Transverse colon (tissue), 3 donors: ENCODE results near the gene ZDHHC21.

ENCODE experiments used
- EP300 ChIP-seq: sonication (generic); formaldehyde crosslinking; IDR thresholded peaks from one replicate; pipeline ENCODE4 v1.6.1; 2017; ENCODE audit warnings: antibody characterized with exemption, low read depth
- POLR2A ChIP-seq: fragments of 450-650 bp; IDR thresholded peaks from one replicate; pipeline ENCODE4 v1.6.1; 2016; ENCODE audit warnings: antibody characterized with exemption, mild to moderate bottlenecking, moderate library complexity
- TF ChIP-seq, protein P1 (sequence below), 5 experiments: fragments of 200-600 bp in 3 of 5; fragments of 450-650 bp in 2 of 5; sonication (generic) in 3 of 5; IDR thresholded peaks; 1 replicate in 2 of 5; 2 replicates in 3 of 5; pipeline ENCODE4 v1.5.1; 2016 to 2017; ENCODE audit warnings: antibody characterized with exemption in 5 of 5, inconsistent platforms in 3 of 5, mild to moderate bottlenecking in 2 of 5, moderate library complexity in 1 of 5

- TF ChIP-seq, protein P1, sequence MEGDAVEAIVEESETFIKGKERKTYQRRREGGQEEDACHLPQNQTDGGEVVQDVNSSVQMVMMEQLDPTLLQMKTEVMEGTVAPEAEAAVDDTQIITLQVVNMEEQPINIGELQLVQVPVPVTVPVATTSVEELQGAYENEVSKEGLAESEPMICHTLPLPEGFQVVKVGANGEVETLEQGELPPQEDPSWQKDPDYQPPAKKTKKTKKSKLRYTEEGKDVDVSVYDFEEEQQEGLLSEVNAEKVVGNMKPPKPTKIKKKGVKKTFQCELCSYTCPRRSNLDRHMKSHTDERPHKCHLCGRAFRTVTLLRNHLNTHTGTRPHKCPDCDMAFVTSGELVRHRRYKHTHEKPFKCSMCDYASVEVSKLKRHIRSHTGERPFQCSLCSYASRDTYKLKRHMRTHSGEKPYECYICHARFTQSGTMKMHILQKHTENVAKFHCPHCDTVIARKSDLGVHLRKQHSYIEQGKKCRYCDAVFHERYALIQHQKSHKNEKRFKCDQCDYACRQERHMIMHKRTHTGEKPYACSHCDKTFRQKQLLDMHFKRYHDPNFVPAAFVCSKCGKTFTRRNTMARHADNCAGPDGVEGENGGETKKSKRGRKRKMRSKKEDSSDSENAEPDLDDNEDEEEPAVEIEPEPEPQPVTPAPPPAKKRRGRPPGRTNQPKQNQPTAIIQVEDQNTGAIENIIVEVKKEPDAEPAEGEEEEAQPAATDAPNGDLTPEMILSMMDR (IDR thresholded peaks at IDR 0.05): peak; percentile 57 to 68 (median 62)
- no peak for TF ChIP-seq EP300
- no peak for TF ChIP-seq POLR2A
These were observed 76.8 kb downstream of the ZDHHC21 start for GRCh38 chr9:14616188-14616982.
